Smooth muscle cell (in vitro differentiated cells): Measurements from ENCODE around the gene SLC4A11. TPM values are rescaled to one million over a fixed set of nuclear protein-coding genes. Genes with fewer than 3 reads are reported as not detected.

Experiments
- DNase-seq: peaks from one replicate; lab custom pipeline; 2025; ENCODE audit not compliant: unreplicated experiment; lab: John Stamatoyannopoulos, UW
- H2AFZ ChIP-seq: fragments of 200-600 bp; sonication (generic); 2 replicates; pipeline ENCODE4 v1.6.0; 2016; ENCODE audit warnings: antibody characterized with exemption, low read depth, mild to moderate bottlenecking
- H3F3A ChIP-seq: fragments of 200-600 bp; sonication (generic); 2 replicates; pipeline ENCODE4 v1.6.0; 2017; ENCODE audit warnings: antibody characterized with exemption, low read depth
- H3K27ac ChIP-seq: fragments of 200-600 bp; sonication (generic); 2 replicates; pipeline ENCODE4 v1.5.1; 2016; ENCODE audit warnings: low read depth, mild to moderate bottlenecking
- H3K27me3 ChIP-seq: fragments of 200-600 bp; sonication (generic); 2 replicates; pipeline ENCODE4 v1.6.1; 2016; ENCODE audit warnings: low read depth, mild to moderate bottlenecking
- H3K36me3 ChIP-seq: fragments of 200-600 bp; sonication (generic); 2 replicates; pipeline ENCODE4 v1.5.1; 2016; ENCODE audit warnings: low read depth
- H3K4me1 ChIP-seq: fragments of 200-600 bp; sonication (generic); 2 replicates; pipeline ENCODE4 v1.5.1; 2016; ENCODE audit warnings: low read depth
- H3K4me2 ChIP-seq: fragments of 200-600 bp; sonication (generic); 2 replicates; pipeline ENCODE4 v1.6.0; 2016; ENCODE audit warnings: mild to moderate bottlenecking
- H3K4me3 ChIP-seq: fragments of 200-600 bp; sonication (generic); 2 replicates; pipeline ENCODE4 v1.5.1; 2016; ENCODE audit warnings: mild to moderate bottlenecking
- H3K79me2 ChIP-seq: fragments of 200-600 bp; sonication (generic); 2 replicates; pipeline ENCODE4 v1.6.0; 2016; ENCODE audit warnings: low read depth, mild to moderate bottlenecking
- H3K9ac ChIP-seq: fragments of 200-600 bp; sonication (generic); 2 replicates; pipeline ENCODE4 v1.6.0; 2016; ENCODE audit warnings: low read depth
- H3K9me3 ChIP-seq: fragments of 200-600 bp; sonication (generic); replicated peaks from 2 replicates; pipeline ENCODE4 v1.5.1; 2016; ENCODE audit warnings: low read depth
- H4K20me1 ChIP-seq: fragments of 200-600 bp; sonication (generic); 2 replicates; pipeline ENCODE4 v1.6.0; 2016; ENCODE audit warnings: low read depth
- CTCF ChIP-seq: fragments of 200-600 bp; sonication (generic); IDR thresholded peaks from 2 replicates; pipeline ENCODE4 v1.5.1; 2017; ENCODE audit warnings: borderline replicate concordance, mild to moderate bottlenecking, antibody characterized with exemption; ENCODE audit not compliant: insufficient read depth, poor library complexity, severe bottlenecking
- WGBS: methylation state at CpG from one replicate; pipeline ENCODE4 v1.1.7; 2016; ENCODE audit warnings: low lambda C conversion rate; 5-methylcytosine and 5-hydroxymethylcytosine counted together
- polyA plus RNA-seq: library from polyadenylated mRNA; unstranded; fragments of >200 nt; fragmentation: Nextera tagmentation; extraction: Ambion mirVana; gene quantifications from 2 replicates; pipeline ENCODE4 v1.2.1, GENCODE V29; 2016
- total RNA-seq: library from RNA; depleted of rRNA; stranded (reverse); fragments of >200 nt; gene quantifications from 2 replicates; pipeline ENCODE4 v1.2.3, GENCODE V29; 2014

Gene SLC4A11
- total and polyA plus RNA-seq, 2 experiments from 2014 or later = 0.27 to 1.5 TPM

GRCh38 chr20:3224681-3225421, 14.1 kb downstream of the SLC4A11 start:
- no peak overlapping the region for H3K4me3 ChIP-seq
- no peaks in the 10 kb centered on the region for H4K20me1 ChIP-seq
- no peaks in the 10 kb centered on the region for H3K9me3 ChIP-seq
- H3K27ac ChIP-seq = no peak overlapping the region
- H3K36me3 ChIP-seq = no peaks in the 10 kb centered on the region
- 95% methylated on average over 8 of the region's 8 CpGs for WGBS
- no peaks in the 10 kb centered on the region for H3F3A ChIP-seq
- H3K9ac ChIP-seq = no peak overlapping the region
- no peak for DNase-seq
- H3K27me3 ChIP-seq = no peaks in the 10 kb centered on the region
- no peak overlapping the region for H2AFZ ChIP-seq
- no peaks in the 10 kb centered on the region for H3K4me1 ChIP-seq
- H3K79me2 ChIP-seq = no peaks in the 10 kb centered on the region
- TF ChIP-seq CTCF = no peak
- H3K4me2 ChIP-seq = no peak overlapping the region

GRCh38 chr20:3223994-3224680, 14.9 kb downstream of the SLC4A11 start:
- no peak for DNase-seq
- Histone ChIP-seq H3K4me1 (no peaks in the 10 kb centered on the region), H3K79me2 (no peaks in the 10 kb centered on the region), H2AFZ (no peak overlapping the region), H3K9me3 (no peaks in the 10 kb centered on the region), H4K20me1 (no peaks in the 10 kb centered on the region), H3F3A (no peaks in the 10 kb centered on the region), H3K36me3 (no peaks in the 10 kb centered on the region), H3K4me2 (no peak overlapping the region), H3K9ac (no peak overlapping the region), H3K27me3 (no peaks in the 10 kb centered on the region), H3K27ac (no peak overlapping the region), H3K4me3 (no peak overlapping the region)
- no peak for TF ChIP-seq CTCF
- 91% methylated on average over 20 of the region's 20 CpGs for WGBS

- no peak for TF ChIP-seq CTCF
- Histone ChIP-seq H4K20me1 (no peaks in the 10 kb centered on the region), H3K27me3 (no peaks in the 10 kb centered on the region), H3F3A (no peaks in the 10 kb centered on the region), H3K27ac (no peak overlapping the region), H3K9me3 (no peaks in the 10 kb centered on the region), H3K4me1 (no peaks in the 10 kb centered on the region), H2AFZ (no peak overlapping the region), H3K79me2 (no peaks in the 10 kb centered on the region), H3K36me3 (no peaks in the 10 kb centered on the region), H3K4me2 (no peak overlapping the region), H3K4me3 (no peak overlapping the region), H3K9ac (no peak overlapping the region)
- no peak for DNase-seq
- WGBS = 95% methylated on average over 6 of the region's 6 CpGs
Measured at GRCh38 chr20:3223651-3223993, 15.4 kb downstream of the SLC4A11 start.
